ENCODE results near the gene PDXDC1. TPM values are rescaled to one million over a fixed set of nuclear protein-coding genes. Genes with fewer than 3 reads are reported as not detected.

The PDXDC1 gene
- total and polyA plus RNA-seq, 9 of the 15 experiments (the other 6 are each of a cell fraction or from before 2014, with no cell fraction given): 5.1 to 95.4 (median 45.8) TPM

DNA sequence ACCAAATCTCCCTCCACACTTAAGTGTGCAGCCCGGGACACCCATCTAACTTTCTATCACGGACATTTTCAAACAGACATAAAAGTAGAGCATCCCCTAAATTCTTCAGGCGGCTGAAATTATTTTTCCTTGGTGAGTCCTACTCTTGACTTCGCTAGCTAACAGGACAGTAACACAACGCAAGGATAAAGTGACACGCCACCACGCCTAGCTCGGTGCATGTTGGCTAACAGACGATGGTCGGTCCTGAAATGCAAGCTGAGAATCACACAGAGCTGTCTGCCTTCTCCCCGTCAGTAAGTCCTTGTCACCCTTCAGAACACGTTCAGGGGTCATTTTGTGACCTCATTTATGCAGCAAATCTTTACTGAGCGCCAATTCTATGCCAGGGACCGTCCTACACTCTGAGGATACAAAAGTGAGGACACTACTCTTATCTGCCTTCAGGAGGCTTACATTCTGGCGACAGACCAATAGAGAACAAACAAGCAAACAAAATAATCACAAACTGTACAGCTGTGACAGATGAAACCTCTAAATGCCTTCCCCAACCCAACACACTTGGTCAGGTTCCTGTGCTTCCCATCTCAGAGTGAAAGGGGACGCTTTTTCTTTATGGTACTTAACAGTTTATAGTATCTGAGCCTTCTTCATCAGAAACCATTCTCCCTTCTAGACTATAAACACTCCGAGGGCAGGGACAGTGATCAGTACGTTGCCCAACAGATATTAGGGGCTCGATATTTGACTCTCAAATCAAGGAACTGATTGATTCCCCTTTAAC, 79.7 kb downstream of the PDXDC1 start:
- FAIRE-seq (peak; percentile 42), ATAC-seq (no peak), DNase-seq (ENCODE audit: extremely low read depth in 1 of 4, low spot score in 3 of 4) (no peak)
- ChIA-PET POLR2A (no interaction called here), CTCF (ENCODE audit: low intra/inter-chr PET ratio) (no interaction called here)
- in situ Hi-C loops (cut with MboI): loop anchor here (25.0 kb wide), 1 partner anchor 167 kb away; no protein-coding TSS in a partner anchor
- TF ChIP-seq ZNF316 (IDR thresholded peaks at IDR 0.05) (peak; percentile 67), TRIM24 (IDR thresholded peaks at IDR 0.05) (0 out of 4 replicates have a peak, but pooled peaks of 1 of the 2 experiments have one; percentile 25), ZC3H4 (CRISPR knock-in tag; IDR thresholded peaks at IDR 0.05; ENCODE audit: borderline replicate concordance) (no peak), TRIM28 (IDR thresholded peaks at IDR 0.05) (peak; percentile 54), ZNF324 (CRISPR knock-in tag; IDR thresholded peaks at IDR 0.05) (no peak), ZNF121 (CRISPR knock-in tag; conservative IDR thresholded peaks at IDR 0.05) (no peak), ZNF766 (CRISPR knock-in tag; conservative IDR thresholded peaks at IDR 0.05) (0 out of 2 replicates have a peak, but pooled peaks have one; percentile 66)
- TF ChIP-seq, protein P1, sequence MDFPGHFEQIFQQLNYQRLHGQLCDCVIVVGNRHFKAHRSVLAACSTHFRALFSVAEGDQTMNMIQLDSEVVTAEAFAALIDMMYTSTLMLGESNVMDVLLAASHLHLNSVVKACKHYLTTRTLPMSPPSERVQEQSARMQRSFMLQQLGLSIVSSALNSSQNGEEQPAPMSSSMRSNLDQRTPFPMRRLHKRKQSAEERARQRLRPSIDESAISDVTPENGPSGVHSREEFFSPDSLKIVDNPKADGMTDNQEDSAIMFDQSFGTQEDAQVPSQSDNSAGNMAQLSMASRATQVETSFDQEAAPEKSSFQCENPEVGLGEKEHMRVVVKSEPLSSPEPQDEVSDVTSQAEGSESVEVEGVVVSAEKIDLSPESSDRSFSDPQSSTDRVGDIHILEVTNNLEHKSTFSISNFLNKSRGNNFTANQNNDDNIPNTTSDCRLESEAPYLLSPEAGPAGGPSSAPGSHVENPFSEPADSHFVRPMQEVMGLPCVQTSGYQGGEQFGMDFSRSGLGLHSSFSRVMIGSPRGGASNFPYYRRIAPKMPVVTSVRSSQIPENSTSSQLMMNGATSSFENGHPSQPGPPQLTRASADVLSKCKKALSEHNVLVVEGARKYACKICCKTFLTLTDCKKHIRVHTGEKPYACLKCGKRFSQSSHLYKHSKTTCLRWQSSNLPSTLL (IDR thresholded peaks at IDR 0.05): no peak
- TF ChIP-seq, protein P2, sequence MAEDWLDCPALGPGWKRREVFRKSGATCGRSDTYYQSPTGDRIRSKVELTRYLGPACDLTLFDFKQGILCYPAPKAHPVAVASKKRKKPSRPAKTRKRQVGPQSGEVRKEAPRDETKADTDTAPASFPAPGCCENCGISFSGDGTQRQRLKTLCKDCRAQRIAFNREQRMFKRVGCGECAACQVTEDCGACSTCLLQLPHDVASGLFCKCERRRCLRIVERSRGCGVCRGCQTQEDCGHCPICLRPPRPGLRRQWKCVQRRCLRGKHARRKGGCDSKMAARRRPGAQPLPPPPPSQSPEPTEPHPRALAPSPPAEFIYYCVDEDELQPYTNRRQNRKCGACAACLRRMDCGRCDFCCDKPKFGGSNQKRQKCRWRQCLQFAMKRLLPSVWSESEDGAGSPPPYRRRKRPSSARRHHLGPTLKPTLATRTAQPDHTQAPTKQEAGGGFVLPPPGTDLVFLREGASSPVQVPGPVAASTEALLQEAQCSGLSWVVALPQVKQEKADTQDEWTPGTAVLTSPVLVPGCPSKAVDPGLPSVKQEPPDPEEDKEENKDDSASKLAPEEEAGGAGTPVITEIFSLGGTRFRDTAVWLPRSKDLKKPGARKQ (CRISPR knock-in tag; IDR thresholded peaks at IDR 0.05): 0 out of 2 replicates have a peak, but pooled peaks have one; percentile 28
- Histone ChIP-seq H3K36me3 (ENCODE audit: control insufficient read depth, insufficient read depth, low read length) (peaks cover 9% of the 10 kb centered on the region; the same call in 2 of the 3 replicates), H3K9me3 (replicated peaks; ENCODE audit: control insufficient read depth, insufficient read depth, low read depth, low read length) (peaks cover 5% of the 10 kb centered on the region; the same call in 1 of the 2 replicates), H3K4me3 (peak overlapping the region; percentile 94), H3K9ac (ENCODE audit: insufficient read depth in 1 of 2, low read depth in 2 of 2, low read length in 2 of 2) (no peak overlapping the region; a peak in 1 of 4 replicates), H4K20me1 (replicated peaks; ENCODE audit: control insufficient read depth, insufficient read depth, low read length) (no peaks in the 10 kb centered on the region), H2AFZ (ENCODE audit: low read depth, low read length) (peak overlapping the region; percentile 87; the same call in 1 of the 2 replicates), H3K79me2 (ENCODE audit: control insufficient read depth, insufficient read depth, low read length) (peaks cover 11% of the 10 kb centered on the region; the same call in 1 of the 3 replicates), H3K4me2 (ENCODE audit: insufficient read depth, low read length) (peak overlapping the region; percentile 82; the same call in 1 of the 2 replicates), H3K27me3 (ENCODE audit: control insufficient read depth in 2 of 2, insufficient read depth in 2 of 2, low read length in 2 of 2) (no peaks in the 10 kb centered on the region), H3K4me1 (replicated peaks in 1 of 2; ENCODE audit: control insufficient read depth in 2 of 2, insufficient read depth in 2 of 2, low read length in 2 of 2) (peaks cover 2 to 20% of the 10 kb centered on the region in 2 experiments; a peak in 3 of 5 replicates), H3K27ac (ENCODE audit: extremely low read depth, low read depth, low read length) (no peak overlapping the region), H3K9me1 (ENCODE audit: control insufficient read depth, insufficient read depth, low read length) (no peaks in the 10 kb centered on the region)
- BruUV-seq (replicated peaks): TSS peak; percentile 45
- WGBS (ENCODE audit: insufficient coverage, low coverage, missing lambda C conversion rate): 81% methylated on average over 19 of the region's 19 CpGs
- intact Hi-C loops (cut with micrococcal nuclease): no loop called here

Data from K562 (cell line).